IMR-90 (cell line): ENCODE data around the gene ZNF212. TPM values are rescaled to one million over a fixed set of nuclear protein-coding genes. Genes with fewer than 3 reads are reported as not detected.

Experiments used
- ATAC-seq: fragments of 200-7000 bp; cut with Tn5 transposase; 2 replicates; pipeline ENCODE4 v1.9.1; 2020; ENCODE audit warnings: low read depth, mild to moderate bottlenecking, moderate library complexity
- BruUV-seq: library from RNA; stranded (reverse); fragments of 400-500 nt; replicated peaks from 2 replicates; lab custom pipeline; 2021; lab: Mats Ljungman, UMichigan
- CTCF ChIA-PET: fragments of 300-600 bp; formaldehyde crosslinking; extraction: SDS; loops from one replicate; lab custom pipeline; 2021; ENCODE audit warnings: antibody characterized with exemption; lab: Yijun Ruan, JAX
- POLR2A ChIA-PET: fragments of 300-600 bp; sonication (Branson Sonifier 250); formaldehyde crosslinking; loops from one replicate; lab custom pipeline; 2022; ENCODE audit warnings: antibody characterized with exemption; ENCODE audit not compliant: unreplicated experiment; lab: Charles Lee
- DNase-seq: peaks from one replicate; pipeline ENCODE4 v3.0.0; 2013
- H2AFZ ChIP-seq: replicated peaks from 2 replicates; pipeline ENCODE3; 2013; ENCODE audit warnings: low read length, mild to moderate bottlenecking; ENCODE audit not compliant: poor library complexity
- H2AK5ac ChIP-seq: 2 replicates; pipeline ENCODE4 v1.6.1; 2013; ENCODE audit warnings: low read depth, low read length, inconsistent platforms
- H2AK9ac ChIP-seq: replicated peaks from 2 replicates; pipeline ENCODE3; 2013; ENCODE audit warnings: mild to moderate bottlenecking, low read depth, low read length, moderate library complexity; ENCODE audit not compliant: poor library complexity
- H2BK120ac ChIP-seq: 2 replicates; pipeline ENCODE4 v1.6.1; 2013; ENCODE audit warnings: low read depth, low read length, inconsistent platforms
- H2BK15ac ChIP-seq: 3 replicates; pipeline ENCODE4 v1.6.1; 2013; ENCODE audit warnings: low read depth, low read length, inconsistent platforms
- H2BK20ac ChIP-seq: 2 replicates; pipeline ENCODE4 v1.6.1; 2013; ENCODE audit warnings: low read depth, mild to moderate bottlenecking, inconsistent platforms, low read length, moderate library complexity
- H2BK5ac ChIP-seq: 2 replicates; pipeline ENCODE4 v1.6.1; 2013; ENCODE audit warnings: mild to moderate bottlenecking, low read depth, low read length, inconsistent platforms; ENCODE audit not compliant: poor library complexity, severe bottlenecking
- H3K14ac ChIP-seq: replicated peaks from 2 replicates; pipeline ENCODE4 v1.6.1; 2013; ENCODE audit warnings: low read depth, low read length, inconsistent platforms
- H3K18ac ChIP-seq: 2 replicates; pipeline ENCODE4 v1.6.1; 2013; ENCODE audit warnings: low read depth, low read length, control low read depth
- H3K23ac ChIP-seq: 2 replicates; pipeline ENCODE4 v1.6.1; 2013; ENCODE audit warnings: low read depth, low read length, inconsistent platforms
- H3K27ac ChIP-seq: 2 replicates; pipeline ENCODE4 v1.5.1; 2013; ENCODE audit warnings: mild to moderate bottlenecking, control low read depth, low read length; ENCODE audit not compliant: insufficient read depth
- H3K27me3 ChIP-seq: 2 replicates; pipeline ENCODE4 v1.6.1; 2013; ENCODE audit warnings: low read length; ENCODE audit not compliant: control insufficient read depth, insufficient read depth
- H3K36me3 ChIP-seq: 2 replicates; pipeline ENCODE4 v1.6.1; 2013; ENCODE audit warnings: low read length, mixed read lengths; ENCODE audit not compliant: control insufficient read depth, insufficient read depth
- H3K4ac ChIP-seq: 2 replicates; pipeline ENCODE4 v1.6.1; 2013; ENCODE audit warnings: low read depth, low read length, inconsistent platforms
- H3K4me1 ChIP-seq: 2 replicates; pipeline ENCODE4 v1.6.1; 2013; ENCODE audit warnings: low read length, mixed read lengths; ENCODE audit not compliant: control insufficient read depth, insufficient read depth
- H3K4me2 ChIP-seq: 2 replicates; pipeline ENCODE4 v1.6.1; 2013; ENCODE audit warnings: low read depth, mild to moderate bottlenecking, control low read depth, low read length, moderate library complexity
- H3K4me3 ChIP-seq: 2 replicates; pipeline ENCODE4 v1.5.1; 2013; ENCODE audit warnings: low read depth, mild to moderate bottlenecking, control low read depth, low read length, moderate library complexity; ENCODE audit not compliant: insufficient read depth
- H3K56ac ChIP-seq: 2 replicates; pipeline ENCODE4 v1.6.1; 2013; ENCODE audit warnings: low read length, inconsistent platforms; ENCODE audit not compliant: insufficient read depth; ENCODE audit errors: extremely low read depth
- H3K79me1 ChIP-seq, 2 experiments: 2 replicates each; pipeline ENCODE4 v1.6.1; 2013; ENCODE audit warnings: low read length in 2 of 2, inconsistent platforms in 1 of 2, low read depth in 1 of 2
- H3K9ac ChIP-seq: 2 replicates; pipeline ENCODE4 v1.6.1; 2013; ENCODE audit warnings: low read depth, low read length, control low read depth
- H3K9me1 ChIP-seq: 2 replicates; pipeline ENCODE4 v1.6.1; 2013; ENCODE audit warnings: low read length, inconsistent platforms; ENCODE audit not compliant: insufficient read depth
- H3K9me3 ChIP-seq: 2 replicates; pipeline ENCODE4 v1.6.1; 2013; ENCODE audit warnings: low read length; ENCODE audit not compliant: control insufficient read depth, insufficient read depth
- H4K20me1 ChIP-seq: 2 replicates; pipeline ENCODE4 v1.6.1; 2013; ENCODE audit warnings: low read length, inconsistent platforms; ENCODE audit not compliant: insufficient read depth
- H4K5ac ChIP-seq: 2 replicates; pipeline ENCODE4 v1.6.1; 2013; ENCODE audit warnings: mild to moderate bottlenecking, low read depth, low read length, control low read depth
- H4K8ac ChIP-seq, 2 experiments: 2 replicates each; pipeline ENCODE4 v1.6.1; 2013; ENCODE audit warnings: low read depth in 2 of 2, low read length in 2 of 2, control low read depth in 1 of 2, inconsistent platforms in 1 of 2
- H4K91ac ChIP-seq: 2 replicates; pipeline ENCODE4 v1.6.1; 2013; ENCODE audit warnings: low read depth, low read length, inconsistent platforms; ENCODE audit not compliant: insufficient read depth
- BHLHE40 ChIP-seq: fragments of 150-350 bp; IDR thresholded peaks from 2 replicates; pipeline ENCODE4 v1.6.1; 2016; ENCODE audit warnings: mild to moderate bottlenecking, low read depth, low read length
- CEBPB ChIP-seq: IDR thresholded peaks from 2 replicates; pipeline ENCODE4 v1.6.1; 2012; ENCODE audit warnings: low read depth, low read length, improper control_type of control experiment
- CHD1 ChIP-seq: IDR thresholded peaks from 2 replicates; pipeline ENCODE4 v1.6.1; 2012; ENCODE audit warnings: low read depth, low read length, improper control_type of control experiment
- ELK1 ChIP-seq: fragments of 150-350 bp; IDR thresholded peaks from 2 replicates; pipeline ENCODE4 v1.6.1; 2016; ENCODE audit warnings: low read depth, mild to moderate bottlenecking, low read length, moderate library complexity, borderline replicate concordance
- FOS ChIP-seq: fragments of 150-350 bp; IDR thresholded peaks from 2 replicates; pipeline ENCODE4 v1.6.1; 2016; ENCODE audit warnings: low read depth, low read length
- MXI1 ChIP-seq: IDR thresholded peaks from 2 replicates; pipeline ENCODE4 v1.6.1; 2012; ENCODE audit warnings: low read depth, mild to moderate bottlenecking, low read length, moderate library complexity, borderline replicate concordance
- NFE2L2 ChIP-seq: fragments of 150-350 bp; IDR thresholded peaks from 2 replicates; pipeline ENCODE4 v1.6.1; 2016; ENCODE audit warnings: low read depth, mild to moderate bottlenecking, low read length
- POLR2A ChIP-seq: IDR thresholded peaks from 2 replicates; pipeline ENCODE4 v1.6.1; 2012; ENCODE audit warnings: mild to moderate bottlenecking, low read depth, low read length
- RAD21 ChIP-seq: IDR thresholded peaks from 2 replicates; pipeline ENCODE4 v1.6.1; 2012; ENCODE audit warnings: low read length, improper control_type of control experiment
- RCOR1 ChIP-seq: IDR thresholded peaks from 2 replicates; pipeline ENCODE4 v1.6.1; 2012; ENCODE audit warnings: mild to moderate bottlenecking, low read length, improper control_type of control experiment; ENCODE audit not compliant: insufficient replicate concordance
- RFX5 ChIP-seq: IDR thresholded peaks from 2 replicates; pipeline ENCODE4 v1.8.0; 2012; ENCODE audit warnings: low read depth, mild to moderate bottlenecking, low read length, moderate library complexity
- SMC3 ChIP-seq: fragments of 150-350 bp; IDR thresholded peaks from 2 replicates; pipeline ENCODE4 v1.6.1; 2016; ENCODE audit warnings: low read depth, mild to moderate bottlenecking, antibody characterized with exemption, low read length, moderate library complexity
- USF2 ChIP-seq: fragments of 150-350 bp; IDR thresholded peaks from 2 replicates; pipeline ENCODE4 v1.6.1; 2017; ENCODE audit warnings: mild to moderate bottlenecking, antibody characterized with exemption, low read length, low read depth
- WGBS, 2 experiments: methylation state at CpG; one replicate each; pipeline versions ENCODE4 v1.1.5 to v1.1.7; 2013; ENCODE audit warnings: missing lambda C conversion rate in 2 of 2; ENCODE audit not compliant: insufficient read length in 1 of 2; ENCODE audit errors: extremely low coverage in 2 of 2; 5-methylcytosine and 5-hydroxymethylcytosine counted together
- dilution Hi-C: fragments of 300-500 bp; cut with HindIII; formaldehyde crosslinking; loops from one replicate; pipeline ENCODE4 v1.14.3; 2018; ENCODE audit warnings: low sequenced_read_pairs; ENCODE audit not compliant: unreplicated experiment
- in situ Hi-C: fragments of 300-500 bp; cut with MboI; formaldehyde crosslinking; loops from 3 replicates; pipeline ENCODE4 v1.14.3; 2019; ENCODE audit warnings: low sequenced_read_pairs, inconsistent platforms, mixed read lengths
- intact Hi-C: fragments of 100-400 bp; cut with micrococcal nuclease; formaldehyde crosslinking; loops from 2 replicates; pipeline ENCODE4 v1.10.0; 2022
- polyA plus RNA-seq, 3 experiments: library from polyadenylated mRNA; depleted of rRNA; stranded (reverse); fragments of >200 nt; gene quantifications; 2 replicates each; pipeline ENCODE4 v1.2.3, GENCODE V29; 2012; ENCODE audit warnings: low replicate concordance in 1 of 3
- total RNA-seq: library from RNA; depleted of rRNA; stranded (reverse); fragments of >200 nt; gene quantifications from 2 replicates; pipeline ENCODE4 v1.2.3, GENCODE V29; 2012
- TF ChIP-seq, protein P1 (sequence below): conservative IDR thresholded peaks from 2 replicates; pipeline ENCODE4 v1.5.1; 2012; ENCODE audit warnings: mild to moderate bottlenecking, low read depth, low read length, improper control_type of control experiment

The ZNF212 gene
- total and polyA plus RNA-seq, 2 of the 4 experiments (the other 2 are of a cell fraction), result 3.8 to 5.1 TPM

DNA sequence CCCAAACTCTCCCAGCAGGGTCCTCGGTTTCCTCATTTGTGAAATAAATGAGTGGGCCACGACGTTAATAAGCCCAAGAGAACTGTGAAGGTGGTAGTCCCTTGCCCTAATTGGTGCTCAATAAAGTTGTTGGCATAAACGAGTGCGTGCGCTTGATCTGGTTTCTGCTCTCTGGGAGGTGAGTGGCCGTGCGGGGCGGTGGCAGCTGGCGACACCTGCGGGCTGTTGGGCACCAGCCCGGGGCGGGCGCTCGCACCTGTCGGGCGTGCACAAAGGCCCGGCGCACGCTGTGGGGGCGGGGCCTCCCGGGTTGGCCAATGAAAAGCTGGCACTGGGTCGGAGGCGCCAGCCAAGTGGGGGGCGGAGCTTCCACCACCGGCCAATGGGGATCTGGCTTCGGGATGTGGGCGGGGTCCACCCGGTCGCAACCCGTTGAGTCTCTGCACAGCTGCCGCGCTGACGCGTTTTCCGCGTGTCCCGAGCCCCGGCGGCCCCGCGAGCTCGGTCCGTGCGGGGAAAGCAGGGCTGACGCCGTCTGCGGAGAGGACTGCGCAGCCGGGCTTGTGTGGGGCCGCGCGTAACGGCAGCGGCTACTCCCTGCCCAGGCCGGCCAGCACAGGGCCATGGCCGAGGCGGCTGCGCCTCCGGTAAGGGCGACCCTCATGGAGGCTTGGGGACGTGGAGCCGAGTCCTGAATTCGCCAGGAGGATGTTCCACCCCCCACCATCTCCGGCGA lies 45.6 kb downstream of the ZNF212 start:
- H3K9me1 ChIP-seq, result peaks cover 7% of the 10 kb centered on the region
- H2AFZ ChIP-seq, result peak overlapping the region; percentile 96
- H3K18ac ChIP-seq, result no peak overlapping the region
- peaks cover 0 to 3% of the 10 kb centered on the region in 2 experiments; a peak in 1 of 4 replicates for H3K79me1 ChIP-seq
- peak overlapping the region; percentile 90 for H3K4ac ChIP-seq
- ATAC-seq, result peak; percentile 99
- WGBS, 2 experiments, result 6% methylated on average over 40 of the region's 66 CpGs; no CpG with 5 or more reads in 1 of the 2 experiments
- CTCF ChIA-PET, result interaction anchor here (0.7 kb wide), 1 partner anchor 25 kb away, joined by 3 read pairs; no protein-coding TSS in a partner anchor
- H2BK120ac ChIP-seq, result peak overlapping the region; percentile 27; the same call in 1 of the 2 replicates
- peak overlapping the region; percentile 95 for H3K23ac ChIP-seq
- no peak overlapping the region for H2BK20ac ChIP-seq
- no peak overlapping the region; the same call in 1 of the 2 replicates for H3K27ac ChIP-seq
- H3K9ac ChIP-seq, result peak overlapping the region; percentile 19
- peaks cover 4% of the 10 kb centered on the region for H4K20me1 ChIP-seq
- H3K14ac ChIP-seq, result peak overlapping the region; percentile 87
- H3K4me2 ChIP-seq, result peak overlapping the region; percentile 88
- DNase-seq, result peak; percentile 80
- H3K56ac ChIP-seq, result no peak overlapping the region
- H3K4me3 ChIP-seq, result peak overlapping the region; percentile 69
- no peak overlapping the region for H4K5ac ChIP-seq
- peak overlapping the region in 1 of 2 experiments; percentile 36; a peak in 1 of 4 replicates for H4K8ac ChIP-seq
- H2AK5ac ChIP-seq, result no peak overlapping the region
- peak overlapping the region; percentile 95 for H2AK9ac ChIP-seq
- 0 out of 2 replicates have a peak, but pooled peaks cover 2% of the 10 kb centered on the region for H3K4me1 ChIP-seq
- no TSS peak for BruUV-seq
- in situ Hi-C loops (no loop called here), intact Hi-C loops (no loop called here), dilution Hi-C loops (no loop called here)
- no peak overlapping the region for H2BK15ac ChIP-seq
- H3K27me3 ChIP-seq, result no peaks in the 10 kb centered on the region
- no peak overlapping the region for H2BK5ac ChIP-seq
- peaks cover 15% of the 10 kb centered on the region for H3K36me3 ChIP-seq
- POLR2A ChIA-PET, result no interaction called here
- no peaks in the 10 kb centered on the region for H3K9me3 ChIP-seq
- H4K91ac ChIP-seq, result peak overlapping the region; percentile 26
- TF ChIP-seq RCOR1 (no peak), CHD1 (no peak), USF2 (no peak), RAD21 (no peak), BHLHE40 (no peak), POLR2A (0 out of 2 replicates have a peak, but pooled peaks have one; percentile 24), ELK1 (no peak), FOS (no peak), RFX5 (no peak), CEBPB (no peak), SMC3 (no peak), MXI1 (peak; percentile 65; the same call in 1 of the 2 replicates), NFE2L2 (no peak)
- TF ChIP-seq, protein P1, sequence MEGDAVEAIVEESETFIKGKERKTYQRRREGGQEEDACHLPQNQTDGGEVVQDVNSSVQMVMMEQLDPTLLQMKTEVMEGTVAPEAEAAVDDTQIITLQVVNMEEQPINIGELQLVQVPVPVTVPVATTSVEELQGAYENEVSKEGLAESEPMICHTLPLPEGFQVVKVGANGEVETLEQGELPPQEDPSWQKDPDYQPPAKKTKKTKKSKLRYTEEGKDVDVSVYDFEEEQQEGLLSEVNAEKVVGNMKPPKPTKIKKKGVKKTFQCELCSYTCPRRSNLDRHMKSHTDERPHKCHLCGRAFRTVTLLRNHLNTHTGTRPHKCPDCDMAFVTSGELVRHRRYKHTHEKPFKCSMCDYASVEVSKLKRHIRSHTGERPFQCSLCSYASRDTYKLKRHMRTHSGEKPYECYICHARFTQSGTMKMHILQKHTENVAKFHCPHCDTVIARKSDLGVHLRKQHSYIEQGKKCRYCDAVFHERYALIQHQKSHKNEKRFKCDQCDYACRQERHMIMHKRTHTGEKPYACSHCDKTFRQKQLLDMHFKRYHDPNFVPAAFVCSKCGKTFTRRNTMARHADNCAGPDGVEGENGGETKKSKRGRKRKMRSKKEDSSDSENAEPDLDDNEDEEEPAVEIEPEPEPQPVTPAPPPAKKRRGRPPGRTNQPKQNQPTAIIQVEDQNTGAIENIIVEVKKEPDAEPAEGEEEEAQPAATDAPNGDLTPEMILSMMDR, result no peak
